Suppressor macrophage (primary cell): ENCODE measurements around the gene EMC8.
"Not testable (repeated sequence)": the region's sequence is repeated elsewhere in the genome, so short reads cannot be mapped to it uniquely, and the experiment has no call there.

Source experiments
- DNase-seq, 4 experiments: peaks; one replicate each; pipeline ENCODE4 v3.0.0-alpha.2; 2020 to 2022
- total RNA-seq, 17 experiments: gene quantifications; one replicate each; lab custom pipeline; 2026; ENCODE audit warnings: mixed read lengths in 6 of 17, inconsistent platforms in 3 of 17; lab: John Stamatoyannopoulos, UW

The EMC8 gene
- total RNA-seq = 14.9 to 40.1 (median 25.1) reads per million in 17 experiments

GRCh38 chr16:85799497-85800320 lies at the start of gene EMC8, which contains the start of gene COX4I1:
TSS of gene EMC8 (minus strand) at chr16:85799544. CDS start at chr16:85799295, 249 bp downstream.
TSS of gene COX4I1 (plus strand) at chr16:85799695. CDS start at chr16:85801206, 1,511 bp downstream.
- peak; percentile 95 to 98 (median 97) for DNase-seq

GRCh38 chr16:85848986-85849385 lies 49.6 kb upstream of the EMC8 start:
- no peak for DNase-seq

- no peak for DNase-seq
These were observed 48.6 kb upstream of the EMC8 start for GRCh38 chr16:85847681-85848601.

- DNase-seq = no peak
These were observed 47.7 kb upstream of the EMC8 start for GRCh38 chr16:85847036-85847435.

- DNase-seq = no peak
These were observed 47.1 kb upstream of the EMC8 start for GRCh38 chr16:85846461-85846860.

GRCh38 chr16:85845266-85845665 lies 45.9 kb upstream of the EMC8 start:
- no peak for DNase-seq

- DNase-seq = peak; percentile 50 to 70 (median 66)
These were observed 45.4 kb upstream of the EMC8 start for GRCh38 chr16:85844786-85845185.

- DNase-seq = no peak
These were observed 44.8 kb upstream of the EMC8 start for GRCh38 chr16:85844169-85844481.

- no peak for DNase-seq
These were observed 44.3 kb upstream of the EMC8 start for GRCh38 chr16:85843471-85844168.

GRCh38 chr16:85842848-85843247 lies 43.5 kb upstream of the EMC8 start:
- no peak for DNase-seq

- DNase-seq = no peak
These were observed 43.1 kb upstream of the EMC8 start for GRCh38 chr16:85842435-85842834.

GRCh38 chr16:85840801-85841200 lies 41.5 kb upstream of the EMC8 start:
- no peak for DNase-seq

GRCh38 chr16:85840395-85840794 lies 41.1 kb upstream of the EMC8 start:
- DNase-seq = no peak

GRCh38 chr16:85839681-85840240 lies 40.4 kb upstream of the EMC8 start:
- DNase-seq = peak; percentile 15 to 49 (median 40)

- DNase-seq = no peak
These were observed 39.7 kb upstream of the EMC8 start for GRCh38 chr16:85838876-85839585.

GRCh38 chr16:85838381-85838780 lies 39.0 kb upstream of the EMC8 start:
- peak; percentile 84 to 94 (median 91) for DNase-seq

GRCh38 chr16:85837654-85838053 lies 38.3 kb upstream of the EMC8 start:
- DNase-seq = not testable (repeated sequence)

- peak in 3 of 4 experiments; percentile 54 to 64 (median 54) for DNase-seq
These were observed 37.6 kb upstream of the EMC8 start for GRCh38 chr16:85836706-85837582.

GRCh38 chr16:85835956-85836705 lies 36.8 kb upstream of the EMC8 start:
- no peak for DNase-seq

GRCh38 chr16:85835227-85835751 lies 35.9 kb upstream of the EMC8 start:
- DNase-seq = no peak
